ENCODE data around the gene CCDC167.

CCDC167 gene

GRCh38 chr6:37495244-37495934, 4.3 kb downstream of the CCDC167 start:
- DNase-seq (ENCODE audit: extremely low read depth, insufficient read length), result no peak
- Histone ChIP-seq H3K36me3 (ENCODE audit: control insufficient read depth, insufficient read depth, low read length) (peaks cover 2% of the 10 kb centered on the region), H3K27me3 (replicated peaks; ENCODE audit: control insufficient read depth, insufficient read depth, low read length) (no peaks in the 10 kb centered on the region), H3K4me3 (replicated peaks; ENCODE audit: low read depth, low read length) (no peak overlapping the region)
- TF ChIP-seq CTCF (IDR thresholded peaks at IDR 0.05; ENCODE audit: insufficient read depth, low read length, poor library complexity, severe bottlenecking), result no peak

- Histone ChIP-seq H3K27me3 (replicated peaks; ENCODE audit: control insufficient read depth, insufficient read depth, low read length) (no peaks in the 10 kb centered on the region), H3K4me3 (replicated peaks; ENCODE audit: low read depth, low read length) (no peak overlapping the region), H3K36me3 (ENCODE audit: control insufficient read depth, insufficient read depth, low read length) (peaks cover 2% of the 10 kb centered on the region)
- no peak for DNase-seq (ENCODE audit: extremely low read depth, insufficient read length)
- TF ChIP-seq CTCF (IDR thresholded peaks at IDR 0.05; ENCODE audit: insufficient read depth, low read length, poor library complexity, severe bottlenecking), result no peak
Measured at GRCh38 chr6:37493661-37493995, 6.1 kb downstream of the CCDC167 start.

GRCh38 chr6:37492991-37493660, 6.6 kb downstream of the CCDC167 start:
- TF ChIP-seq CTCF (IDR thresholded peaks at IDR 0.05; ENCODE audit: insufficient read depth, low read length, poor library complexity, severe bottlenecking), result no peak
- Histone ChIP-seq H3K27me3 (replicated peaks; ENCODE audit: control insufficient read depth, insufficient read depth, low read length) (no peaks in the 10 kb centered on the region), H3K36me3 (ENCODE audit: control insufficient read depth, insufficient read depth, low read length) (peaks cover 6% of the 10 kb centered on the region), H3K4me3 (replicated peaks; ENCODE audit: low read depth, low read length) (no peak overlapping the region)
- DNase-seq (ENCODE audit: extremely low read depth, insufficient read length), result no peak

GRCh38 chr6:37492236-37492972, 7.3 kb downstream of the CCDC167 start:
- TF ChIP-seq CTCF (IDR thresholded peaks at IDR 0.05; ENCODE audit: insufficient read depth, low read length, poor library complexity, severe bottlenecking), result no peak
- Histone ChIP-seq H3K27me3 (replicated peaks; ENCODE audit: control insufficient read depth, insufficient read depth, low read length) (no peaks in the 10 kb centered on the region), H3K36me3 (ENCODE audit: control insufficient read depth, insufficient read depth, low read length) (peaks cover 7% of the 10 kb centered on the region), H3K4me3 (replicated peaks; ENCODE audit: low read depth, low read length) (no peak overlapping the region)
- no peak for DNase-seq (ENCODE audit: extremely low read depth, insufficient read length)

GRCh38 chr6:37491830-37492208, 7.9 kb downstream of the CCDC167 start:
- no peak for DNase-seq (ENCODE audit: extremely low read depth, insufficient read length)
- Histone ChIP-seq H3K36me3 (ENCODE audit: control insufficient read depth, insufficient read depth, low read length) (peaks cover 7% of the 10 kb centered on the region), H3K27me3 (replicated peaks; ENCODE audit: control insufficient read depth, insufficient read depth, low read length) (no peaks in the 10 kb centered on the region), H3K4me3 (replicated peaks; ENCODE audit: low read depth, low read length) (no peak overlapping the region)
- no peak for TF ChIP-seq CTCF (IDR thresholded peaks at IDR 0.05; ENCODE audit: insufficient read depth, low read length, poor library complexity, severe bottlenecking)
